Suppressor macrophage treated with lipopolysaccharide for 1 hour (primary cell): ENCODE data around the gene KIF17.
"Not testable (repeated sequence)": the region's sequence is repeated elsewhere in the genome, so short reads cannot be mapped to it uniquely, and the experiment has no call there.

Experiments used
- DNase-seq, 3 donors: peaks; one replicate each; pipeline ENCODE4 v3.0.0-alpha.2; 2020 to 2022

Gene KIF17

GRCh38 chr1:20726932-20727745, 9.3 kb upstream of the KIF17 start:
- no peak for DNase-seq

- no peak for DNase-seq
These were observed 8.5 kb upstream of the KIF17 start for GRCh38 chr1:20726118-20726911.

- peak; percentile 42 to 47 (median 43) for DNase-seq
These were observed 7.6 kb upstream of the KIF17 start for GRCh38 chr1:20725189-20726117.

GRCh38 chr1:20724364-20725188, 6.8 kb upstream of the KIF17 start:
- no peak for DNase-seq

- DNase-seq = no peak
These were observed 5.9 kb upstream of the KIF17 start for GRCh38 chr1:20723537-20724363.

GRCh38 chr1:20723159-20723536, 5.3 kb upstream of the KIF17 start:
- DNase-seq = no peak

- DNase-seq = no peak
These were observed 3.6 kb upstream of the KIF17 start for GRCh38 chr1:20721117-20722061.

GRCh38 chr1:20720631-20721091, 2.9 kb upstream of the KIF17 start:
- no peak for DNase-seq

- no peak for DNase-seq
These were observed 2.2 kb upstream of the KIF17 start for GRCh38 chr1:20719871-20720620.

- DNase-seq = no peak
These were observed 1.5 kb upstream of the KIF17 start for GRCh38 chr1:20719261-20719660.

- not testable (repeated sequence) for DNase-seq
These were observed 606 bp upstream of the KIF17 start for GRCh38 chr1:20718343-20718882.

- DNase-seq = no peak
These were observed 1.6 kb downstream of the KIF17 start for GRCh38 chr1:20716232-20716631.

GRCh38 chr1:20715406-20715805, 2.4 kb downstream of the KIF17 start:
- DNase-seq = no peak

GRCh38 chr1:20713440-20713839, 4.4 kb downstream of the KIF17 start:
- DNase-seq = no peak

GRCh38 chr1:20712215-20712577, 5.6 kb downstream of the KIF17 start:
- DNase-seq = no peak

GRCh38 chr1:20711285-20712214, 6.3 kb downstream of the KIF17 start:
- DNase-seq = no peak

GRCh38 chr1:20710469-20711284, 7.1 kb downstream of the KIF17 start:
- DNase-seq = no peak
